HepG2 (cell line): ENCODE data around the gene CLDN20. TPM values are rescaled to one million over a fixed set of nuclear protein-coding genes. Genes with fewer than 3 reads are reported as not detected.

Source experiments
- ATAC-seq: fragments of 200-7000 bp; cut with Tn5 transposase; 3 replicates; pipeline ENCODE4 v1.9.1; 2020; ENCODE audit warnings: mild to moderate bottlenecking, moderate library complexity
- BruUV-seq: library from RNA; stranded (reverse); fragments of 400-500 nt; replicated peaks from 2 replicates; lab custom pipeline; 2021; lab: Mats Ljungman, UMichigan
- CTCF ChIA-PET: fragments of 300-600 bp; formaldehyde crosslinking; extraction: SDS; loops from one replicate; lab custom pipeline; 2021; ENCODE audit warnings: low total read pairs, inconsistent platforms, low intra/inter-chr PET ratio; lab: Yijun Ruan, JAX
- POLR2A ChIA-PET: fragments of 350-600 bp; sonication (Branson Sonifier 250); formaldehyde crosslinking; loops from one replicate; lab custom pipeline; 2020; ENCODE audit warnings: antibody characterized with exemption, inconsistent platforms; lab: Yijun Ruan, JAX
- DNase-seq: peaks from one replicate; pipeline ENCODE4 v3.0.0-alpha.2; 2015; ENCODE audit warnings: low spot score
- FAIRE-seq: peaks from 3 replicates; lab custom pipeline; 2011; peaks lifted over from hg19 to GRCh38; lab: Jason Lieb, UNC
- H2AFZ ChIP-seq: one replicate; pipeline ENCODE4 v1.6.1; 2011; ENCODE audit warnings: low read length, inconsistent platforms
- H3K27ac ChIP-seq: fragments of 300-600 bp; 3 replicates; pipeline ENCODE4 v1.8.0; 2011; ENCODE audit warnings: mixed run types, mild to moderate bottlenecking, mixed read lengths, low read length, inconsistent platforms; ENCODE audit not compliant: insufficient read depth; ENCODE audit errors: extremely low read length
- H3K27me3 ChIP-seq, 2 experiments: fragments of 200-600 bp in 1 of 2; 2 replicates in 1 of 2; 3 replicates in 1 of 2; pipeline versions ENCODE4 v1.6.0 to v1.8.0; 2011; ENCODE audit warnings: low read length in 2 of 2, mild to moderate bottlenecking in 2 of 2, moderate library complexity in 2 of 2, inconsistent platforms in 1 of 2; ENCODE audit not compliant: insufficient read depth in 2 of 2, control insufficient read depth in 1 of 2
- H3K36me3 ChIP-seq, 2 experiments: fragments of 200-600 bp in 1 of 2; replicated peaks in 1 of 2; 2 replicates in 1 of 2; 3 replicates in 1 of 2; pipeline versions ENCODE4 v1.5.1 to v1.8.0; 2011; ENCODE audit warnings: low read length in 2 of 2, inconsistent platforms in 1 of 2; ENCODE audit not compliant: insufficient read depth in 2 of 2, control insufficient read depth in 1 of 2
- H3K4me1 ChIP-seq: 2 replicates; pipeline ENCODE4 v1.5.1; 2012; ENCODE audit warnings: low read length, inconsistent platforms; ENCODE audit not compliant: insufficient read depth
- H3K4me2 ChIP-seq: 2 replicates; pipeline ENCODE4 v1.6.0; 2011; ENCODE audit warnings: low read depth, low read length, inconsistent platforms
- H3K4me3 ChIP-seq, 3 experiments: fragments of 200-600 bp in 1 of 3; sonication (generic), shearing (Covaris generic) in 1 of 3; replicated peaks in 1 of 3; 2 replicates each; pipeline ENCODE4 v1.5.1; 2011 to 2016; ENCODE audit warnings: low read length in 3 of 3, inconsistent platforms in 2 of 3, low read depth in 2 of 3, mild to moderate bottlenecking in 2 of 3, control low read depth in 1 of 3, mixed read lengths in 1 of 3; ENCODE audit not compliant: insufficient read depth in 1 of 3
- H3K79me2 ChIP-seq: one replicate; pipeline ENCODE4 v1.6.1; 2011; ENCODE audit warnings: low read length, inconsistent platforms; ENCODE audit not compliant: insufficient read depth
- H3K9ac ChIP-seq: 2 replicates; pipeline ENCODE4 v1.6.0; 2011; ENCODE audit warnings: mild to moderate bottlenecking, low read depth, low read length, inconsistent platforms; ENCODE audit not compliant: insufficient read depth
- H3K9me3 ChIP-seq: 2 replicates; pipeline ENCODE4 v1.5.1; 2012; ENCODE audit warnings: mild to moderate bottlenecking, low read length
- H4K20me1 ChIP-seq: 2 replicates; pipeline ENCODE4 v1.6.0; 2011; ENCODE audit warnings: inconsistent platforms, mild to moderate bottlenecking, low read length, moderate library complexity; ENCODE audit not compliant: insufficient read depth
- CC2D1A ChIP-seq: sonication (generic); formaldehyde crosslinking; IDR thresholded peaks from 2 replicates; pipeline ENCODE4 v1.8.1; 2023; ENCODE audit warnings: mild to moderate bottlenecking, missing genetic modification reagents
- JUN ChIP-seq: sonication (generic); formaldehyde crosslinking; IDR thresholded peaks from 2 replicates; pipeline ENCODE4 v1.4.0; 2020; ENCODE audit warnings: mild to moderate bottlenecking, missing genetic modification reagents
- POGZ ChIP-seq: sonication (generic); formaldehyde crosslinking; IDR thresholded peaks from 2 replicates; pipeline ENCODE4 v1.4.0; 2020; ENCODE audit warnings: mild to moderate bottlenecking, missing genetic modification reagents
- RFXAP ChIP-seq: sonication (generic); formaldehyde crosslinking; IDR thresholded peaks from 2 replicates; pipeline ENCODE4 v1.4.0; 2020; ENCODE audit warnings: missing genetic modification reagents, borderline replicate concordance
- SALL2 ChIP-seq: sonication (generic); formaldehyde crosslinking; IDR thresholded peaks from 2 replicates; pipeline ENCODE4 v1.8.1; 2023; ENCODE audit warnings: mild to moderate bottlenecking, missing genetic modification reagents, inconsistent platforms
- TFAP4 ChIP-seq: sonication (generic); IDR thresholded peaks from 2 replicates; pipeline ENCODE4 v1.6.1; 2016; ENCODE audit warnings: low read depth, borderline replicate concordance
- ZFP41 ChIP-seq: sonication (generic); formaldehyde crosslinking; IDR thresholded peaks from 2 replicates; pipeline ENCODE4 v1.4.0; 2020; ENCODE audit warnings: mild to moderate bottlenecking, missing genetic modification reagents, borderline replicate concordance
- ZNF160 ChIP-seq: sonication (generic); formaldehyde crosslinking; IDR thresholded peaks from 2 replicates; pipeline ENCODE4 v1.8.0; 2022; ENCODE audit warnings: mild to moderate bottlenecking, inconsistent platforms, missing genetic modification reagents
- ZNF362 ChIP-seq: sonication (generic); formaldehyde crosslinking; IDR thresholded peaks from 2 replicates; pipeline ENCODE4 v1.4.0; 2020; ENCODE audit warnings: missing genetic modification reagents, mild to moderate bottlenecking, borderline replicate concordance
- ZNF7 ChIP-seq: IDR thresholded peaks from 2 replicates; pipeline ENCODE4 v1.6.1; 2016; ENCODE audit warnings: missing biosample characterization, missing genetic modification reagents
- ZNF879 ChIP-seq: sonication (generic); formaldehyde crosslinking; IDR thresholded peaks from 2 replicates; pipeline ENCODE4 v1.8.1; 2023; ENCODE audit warnings: missing genetic modification reagents
- ZSCAN30 ChIP-seq: sonication (generic); formaldehyde crosslinking; IDR thresholded peaks from 2 replicates; pipeline ENCODE4 v1.5.0; 2020; ENCODE audit warnings: mild to moderate bottlenecking, missing genetic modification reagents
- WGBS: methylation state at CpG from one replicate; pipeline ENCODE4 v1.1.6; 2017; ENCODE audit warnings: low lambda C conversion rate; 5-methylcytosine and 5-hydroxymethylcytosine counted together
- in situ Hi-C: cut with HindIII; loops from 2 replicates; pipeline ENCODE4 v1.10.0; 2017; ENCODE audit warnings: low pct_unique_long_range_greater_than_20kb; ENCODE audit not compliant: extremely low pct_ligation_motif_present
- intact Hi-C: fragments of 100-400 bp; cut with micrococcal nuclease; formaldehyde crosslinking; loops from one replicate; pipeline ENCODE4 v1.10.0; 2022; ENCODE audit not compliant: unreplicated experiment
- polyA plus RNA-seq, 8 experiments: library from polyadenylated mRNA; depleted of rRNA in 3 of 8; stranded (reverse) in 7 of 8; unstranded in 1 of 8; fragments of >200 nt; fragmentation: Illumina TruSeq in 4 of 8; extraction: Trizol in 4 of 8; gene quantifications; 2 replicates each; pipeline versions ENCODE4 v1.2.1 to v1.2.3, GENCODE V29; 2011 to 2016; ENCODE audit warnings: low read depth in 4 of 8, missing spikeins in 1 of 8, mixed read lengths in 1 of 8; ENCODE audit not compliant: insufficient read depth in 1 of 8
- total RNA-seq, 5 experiments: library from RNA; depleted of rRNA; stranded (reverse); fragments of >200 nt; fragmentation: Illumina TruSeq; extraction: Trizol; gene quantifications; 2 replicates each; pipeline ENCODE4 v1.2.3, GENCODE V29; 2016; ENCODE audit warnings: low read depth in 1 of 5
- TF ChIP-seq, protein P1 (sequence below): IDR thresholded peaks from 2 replicates; pipeline ENCODE4 v1.6.1; 2016; ENCODE audit warnings: missing genetic modification reagents, missing compliant biosample characterization
- TF ChIP-seq, protein P2 (sequence below): sonication (generic); formaldehyde crosslinking; IDR thresholded peaks from 2 replicates; pipeline ENCODE4 v1.4.0; 2020; ENCODE audit warnings: low read depth, missing genetic modification reagents
- TF ChIP-seq, protein P3 (sequence below): sonication (generic); formaldehyde crosslinking; IDR thresholded peaks from 2 replicates; pipeline ENCODE4 v1.8.0; 2022; ENCODE audit warnings: mild to moderate bottlenecking, missing genetic modification reagents; ENCODE audit not compliant: insufficient replicate concordance

CLDN20 gene
- total and polyA plus RNA-seq, 2 of the 13 experiments (the other 11 are each of a cell fraction or from before 2014, with no cell fraction given): not detected

DNA sequence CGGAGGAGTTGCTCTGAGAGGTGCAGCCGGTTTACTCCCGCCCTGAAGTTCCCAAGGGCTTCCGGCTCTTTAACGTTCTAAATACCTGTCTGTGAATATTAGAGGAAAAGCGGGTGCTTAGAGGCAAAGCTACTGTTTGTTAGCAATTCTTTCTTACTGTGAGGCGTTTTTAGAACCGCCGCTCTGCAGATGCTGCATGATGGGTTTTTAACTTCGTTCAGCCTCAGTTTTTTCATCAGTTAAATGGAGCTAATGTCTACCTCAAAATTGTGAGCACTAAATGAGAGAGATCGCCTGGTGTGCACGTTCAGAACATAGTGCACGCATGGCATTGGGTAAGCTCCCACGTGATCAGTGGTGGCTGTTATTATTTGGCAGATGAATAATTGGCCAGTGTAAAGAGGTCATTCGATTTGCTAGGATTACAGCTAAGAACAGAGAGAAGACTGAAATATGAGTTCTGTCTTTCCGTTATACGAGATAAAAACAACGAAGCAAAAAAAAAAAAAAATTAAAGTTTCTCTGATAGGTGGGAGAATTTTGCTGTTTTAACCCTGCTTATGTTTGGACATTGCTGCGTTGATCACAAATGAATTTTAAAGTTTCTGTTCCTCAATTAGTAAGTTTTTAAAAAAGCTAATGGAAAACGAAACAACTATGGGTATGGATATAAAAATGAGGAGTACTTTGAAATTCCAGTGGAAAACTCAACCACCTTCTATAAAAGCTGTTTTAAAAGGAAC, 51.1 kb downstream of the CLDN20 start:
- Histone ChIP-seq H4K20me1 (no peaks in the 10 kb centered on the region), H3K79me2 (peaks cover 42% of the 10 kb centered on the region), H3K9me3 (peaks cover 7% of the 10 kb centered on the region; the same call in 1 of the 2 replicates), H3K4me1 (peaks cover 58% of the 10 kb centered on the region), H3K4me2 (peak overlapping the region; percentile 90), H3K4me3 (peak overlapping the region; percentile 46 to 93 (median 49)), H3K27ac (peak overlapping the region; percentile 92), H2AFZ (peak overlapping the region; percentile 8), H3K9ac (peak overlapping the region; percentile 72), H3K36me3 (peaks cover 6 to 28% of the 10 kb centered on the region in 2 experiments), H3K27me3 (no peaks in the 10 kb centered on the region; a peak in 1 of 5 replicates)
- BruUV-seq: TSS peak; percentile 96
- ChIA-PET POLR2A (interaction anchor here (0.6 to 6.8 kb wide), 17 partner anchors 10 to 581 kb away, joined by 3 to 155 read pairs (median 3); no protein-coding TSS in a partner anchor), CTCF (no interaction called here)
- peak; percentile 61 for ATAC-seq
- intact Hi-C loops: loop anchor here (1.0 kb wide), 1 partner anchor 13 kb away; no protein-coding TSS in a partner anchor
- peak; percentile 93 for DNase-seq
- in situ Hi-C loops: no loop called here
- FAIRE-seq: peak; percentile 42
- 3% methylated on average over 17 of the region's 20 CpGs for WGBS
- TF ChIP-seq, protein P1, sequence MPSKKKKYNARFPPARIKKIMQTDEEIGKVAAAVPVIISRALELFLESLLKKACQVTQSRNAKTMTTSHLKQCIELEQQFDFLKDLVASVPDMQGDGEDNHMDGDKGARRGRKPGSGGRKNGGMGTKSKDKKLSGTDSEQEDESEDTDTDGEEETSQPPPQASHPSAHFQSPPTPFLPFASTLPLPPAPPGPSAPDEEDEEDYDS (CRISPR knock-in tag): peak; percentile 76
- TF ChIP-seq ZFP41 (CRISPR knock-in tag): peak; percentile 70; the same call in 1 of the 2 replicates
- no peak; the same call in 1 of the 2 replicates for TF ChIP-seq RFXAP (CRISPR knock-in tag)
- 0 out of 2 replicates have a peak, but pooled peaks have one; percentile 57 for TF ChIP-seq JUN (CRISPR knock-in tag)
- no peak; the same call in 1 of the 2 replicates for TF ChIP-seq CC2D1A
- TF ChIP-seq, protein P2, sequence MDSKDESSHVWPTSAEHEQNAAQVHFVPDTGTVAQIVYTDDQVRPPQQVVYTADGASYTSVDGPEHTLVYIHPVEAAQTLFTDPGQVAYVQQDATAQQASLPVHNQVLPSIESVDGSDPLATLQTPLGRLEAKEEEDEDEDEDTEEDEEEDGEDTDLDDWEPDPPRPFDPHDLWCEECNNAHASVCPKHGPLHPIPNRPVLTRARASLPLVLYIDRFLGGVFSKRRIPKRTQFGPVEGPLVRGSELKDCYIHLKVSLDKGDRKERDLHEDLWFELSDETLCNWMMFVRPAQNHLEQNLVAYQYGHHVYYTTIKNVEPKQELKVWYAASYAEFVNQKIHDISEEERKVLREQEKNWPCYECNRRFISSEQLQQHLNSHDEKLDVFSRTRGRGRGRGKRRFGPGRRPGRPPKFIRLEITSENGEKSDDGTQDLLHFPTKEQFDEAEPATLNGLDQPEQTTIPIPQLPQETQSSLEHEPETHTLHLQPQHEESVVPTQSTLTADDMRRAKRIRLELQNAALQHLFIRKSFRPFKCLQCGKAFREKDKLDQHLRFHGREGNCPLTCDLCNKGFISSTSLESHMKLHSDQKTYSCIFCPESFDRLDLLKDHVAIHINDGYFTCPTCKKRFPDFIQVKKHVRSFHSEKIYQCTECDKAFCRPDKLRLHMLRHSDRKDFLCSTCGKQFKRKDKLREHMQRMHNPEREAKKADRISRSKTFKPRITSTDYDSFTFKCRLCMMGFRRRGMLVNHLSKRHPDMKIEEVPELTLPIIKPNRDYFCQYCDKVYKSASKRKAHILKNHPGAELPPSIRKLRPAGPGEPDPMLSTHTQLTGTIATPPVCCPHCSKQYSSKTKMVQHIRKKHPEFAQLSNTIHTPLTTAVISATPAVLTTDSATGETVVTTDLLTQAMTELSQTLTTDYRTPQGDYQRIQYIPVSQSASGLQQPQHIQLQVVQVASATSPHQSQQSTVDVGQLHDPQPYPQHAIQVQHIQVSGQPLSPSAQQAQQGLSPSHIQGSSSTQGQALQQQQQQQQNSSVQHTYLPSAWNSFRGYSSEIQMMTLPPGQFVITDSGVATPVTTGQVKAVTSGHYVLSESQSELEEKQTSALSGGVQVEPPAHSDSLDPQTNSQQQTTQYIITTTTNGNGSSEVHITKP (CRISPR knock-in tag): no peak
- no peak for TF ChIP-seq ZSCAN30 (CRISPR knock-in tag)
- TF ChIP-seq, protein P3, sequence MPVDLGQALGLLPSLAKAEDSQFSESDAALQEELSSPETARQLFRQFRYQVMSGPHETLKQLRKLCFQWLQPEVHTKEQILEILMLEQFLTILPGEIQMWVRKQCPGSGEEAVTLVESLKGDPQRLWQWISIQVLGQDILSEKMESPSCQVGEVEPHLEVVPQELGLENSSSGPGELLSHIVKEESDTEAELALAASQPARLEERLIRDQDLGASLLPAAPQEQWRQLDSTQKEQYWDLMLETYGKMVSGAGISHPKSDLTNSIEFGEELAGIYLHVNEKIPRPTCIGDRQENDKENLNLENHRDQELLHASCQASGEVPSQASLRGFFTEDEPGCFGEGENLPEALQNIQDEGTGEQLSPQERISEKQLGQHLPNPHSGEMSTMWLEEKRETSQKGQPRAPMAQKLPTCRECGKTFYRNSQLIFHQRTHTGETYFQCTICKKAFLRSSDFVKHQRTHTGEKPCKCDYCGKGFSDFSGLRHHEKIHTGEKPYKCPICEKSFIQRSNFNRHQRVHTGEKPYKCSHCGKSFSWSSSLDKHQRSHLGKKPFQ (CRISPR knock-in tag): peak; percentile 71
- TF ChIP-seq ZNF362 (CRISPR knock-in tag): no peak; the same call in 1 of the 2 replicates
- TF ChIP-seq ZNF160 (CRISPR knock-in tag): no peak
- TF ChIP-seq ZNF7: peak; percentile 54; the same call in 1 of the 2 replicates
- peak; percentile 3; the same call in 1 of the 2 replicates for TF ChIP-seq TFAP4
- TF ChIP-seq POGZ (CRISPR knock-in tag): no peak; the same call in none of the 2 replicates
- TF ChIP-seq ZNF879: 0 out of 2 replicates have a peak, but pooled peaks have one; percentile 70
- no peak for TF ChIP-seq SALL2 (CRISPR knock-in tag)
